GM18502 (cell line): ENCODE results near the gene JMJD4.
"Not testable (repeated sequence)": the region's sequence is repeated elsewhere in the genome, so short reads cannot be mapped to it uniquely, and the experiment has no call there.

Experiments
- ATAC-seq: cut with Tn5 transposase; IDR thresholded peaks from one replicate; pipeline ENCODE4 v1.9.1; 2021; ENCODE audit warnings: mild to moderate bottlenecking; ENCODE audit not compliant: unreplicated experiment, poor library complexity

Gene JMJD4

DNA sequence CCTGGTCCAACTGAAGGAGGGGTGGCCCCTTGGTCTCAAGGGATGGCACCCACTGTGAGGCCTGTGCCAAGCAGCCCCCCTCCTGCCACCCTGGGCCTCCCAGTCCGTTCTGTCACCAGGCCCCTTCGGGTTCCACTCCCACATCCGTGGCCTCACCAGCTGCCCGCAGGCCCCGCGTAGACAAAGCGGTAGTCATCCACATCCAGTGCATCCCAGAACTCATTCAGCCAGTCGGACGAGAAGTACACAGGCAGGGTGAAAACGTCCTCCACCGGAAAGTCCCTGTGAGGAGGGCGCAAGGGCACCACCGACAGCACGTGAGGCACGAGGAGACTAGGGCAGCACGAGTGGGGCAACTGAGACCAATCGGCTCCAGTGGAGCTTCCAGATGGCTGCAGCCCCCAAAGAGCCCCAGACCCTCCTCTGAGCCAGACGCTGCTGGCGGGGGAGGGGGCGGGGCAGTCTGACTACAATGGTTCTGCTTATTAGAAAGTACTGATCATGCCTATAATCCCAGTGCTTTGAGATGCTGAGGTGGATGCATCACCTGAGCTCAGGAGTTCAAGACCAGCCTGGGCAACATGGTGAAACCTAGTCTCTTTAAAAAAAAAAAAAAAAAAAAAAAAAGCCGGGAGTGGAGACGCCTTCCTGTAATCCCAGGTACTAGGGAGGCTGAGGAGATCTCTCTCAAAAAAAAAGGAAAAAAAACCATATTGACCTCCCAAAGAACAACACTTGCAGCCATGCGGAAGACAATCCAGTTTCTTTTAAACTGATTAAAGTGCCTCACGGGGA lies 1.2 kb downstream of the JMJD4 start:
- ATAC-seq: no peak

DNA sequence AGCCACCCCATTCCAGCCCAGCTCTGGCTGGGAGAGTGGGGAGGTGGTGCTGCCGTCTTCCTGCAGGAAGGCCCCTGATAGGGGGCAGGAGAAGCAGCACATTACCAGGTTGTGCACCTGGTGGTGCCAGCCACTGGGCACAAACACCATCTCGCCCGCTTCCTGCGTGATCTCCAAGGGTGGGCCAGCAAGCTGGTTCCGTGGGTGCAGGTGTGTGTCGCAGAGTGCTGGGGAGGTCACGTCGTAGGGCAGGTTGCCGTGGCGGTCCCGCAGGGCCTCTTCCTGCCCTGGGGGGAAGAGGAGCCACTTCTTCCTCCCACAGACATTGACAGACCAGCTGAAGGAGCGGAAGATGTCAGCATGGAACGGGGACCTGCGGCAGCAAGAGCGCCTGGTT lies 1.8 kb downstream of the JMJD4 start:
- ATAC-seq: no peak

DNA sequence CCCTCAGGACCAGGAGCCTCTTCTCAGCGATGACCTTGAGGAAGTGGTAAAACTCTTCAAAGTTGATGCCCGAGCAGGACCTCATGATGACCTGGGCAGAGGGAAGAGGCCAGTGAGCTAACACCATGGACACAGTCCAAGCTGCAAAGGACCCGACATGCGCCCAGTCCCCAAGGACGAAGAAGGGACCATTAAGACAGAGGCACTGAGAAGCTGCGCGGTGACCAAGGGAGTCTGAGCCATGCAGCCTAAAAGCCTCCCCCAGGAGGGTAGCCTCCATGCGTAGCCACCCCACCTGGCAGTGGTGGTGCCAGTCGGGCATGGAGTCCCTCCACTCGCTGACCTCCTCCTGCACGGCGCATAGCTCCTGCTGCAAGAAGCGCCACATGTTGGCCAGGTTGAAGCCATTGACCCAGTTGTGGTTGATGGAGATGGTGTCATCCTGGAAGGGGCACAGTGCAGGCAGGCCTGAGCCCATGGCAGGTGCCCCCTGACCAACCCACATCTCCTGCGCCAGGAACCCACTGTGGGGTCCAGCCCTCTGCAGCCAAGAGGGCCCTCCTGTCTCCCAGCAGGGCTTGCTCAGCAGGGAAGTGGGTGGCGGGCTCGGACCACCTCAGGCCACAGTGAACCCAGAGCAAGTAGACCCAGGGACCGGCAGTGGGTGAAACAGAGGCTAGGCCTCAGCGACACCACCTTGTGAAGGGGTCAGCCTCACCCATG lies 2.4 kb downstream of the JMJD4 start:
- ATAC-seq: no peak

DNA sequence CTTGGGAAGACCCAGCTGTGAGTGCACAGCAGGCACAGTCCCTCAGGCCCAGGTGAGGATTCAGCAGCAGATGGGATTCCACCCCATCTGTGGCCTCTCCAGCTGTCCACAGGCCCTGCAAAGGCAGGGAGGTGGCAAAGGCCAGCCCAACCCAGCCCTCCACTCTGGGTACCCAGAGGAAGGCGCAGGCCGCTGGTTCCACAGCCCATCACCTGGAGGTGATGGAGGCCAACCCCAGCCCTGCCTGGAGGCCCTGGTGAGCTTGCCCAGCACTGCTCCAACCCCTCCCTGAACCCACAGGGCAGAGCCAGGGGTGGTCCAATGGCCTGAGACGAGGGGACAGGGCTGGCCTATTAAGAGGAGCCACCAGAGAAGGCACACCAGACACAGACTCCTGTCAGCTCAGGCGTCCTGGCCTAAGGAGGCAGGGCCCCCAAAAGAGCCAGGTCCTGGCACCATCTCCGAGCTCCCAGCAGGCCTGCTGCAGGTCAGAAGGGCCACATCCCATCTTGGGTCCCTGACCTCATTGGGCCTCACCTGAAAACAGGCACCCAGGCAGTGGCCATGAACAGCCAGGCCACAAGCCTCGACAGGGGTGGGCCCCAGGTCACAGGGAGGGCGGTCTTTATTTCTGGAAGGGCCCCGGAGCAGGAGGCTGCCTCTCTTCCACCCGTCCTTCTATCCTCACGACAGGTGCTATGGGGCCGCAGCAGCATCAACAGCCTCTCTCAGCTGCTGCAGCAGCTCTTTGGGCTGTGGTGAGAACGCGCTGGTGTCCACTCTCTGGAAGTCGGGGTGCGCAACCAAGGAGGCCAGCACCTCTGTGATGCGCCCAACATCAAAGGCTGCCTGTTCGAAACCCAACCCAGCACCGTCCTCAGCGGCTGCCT lies 3.2 kb downstream of the JMJD4 start:
- no peak for ATAC-seq

DNA sequence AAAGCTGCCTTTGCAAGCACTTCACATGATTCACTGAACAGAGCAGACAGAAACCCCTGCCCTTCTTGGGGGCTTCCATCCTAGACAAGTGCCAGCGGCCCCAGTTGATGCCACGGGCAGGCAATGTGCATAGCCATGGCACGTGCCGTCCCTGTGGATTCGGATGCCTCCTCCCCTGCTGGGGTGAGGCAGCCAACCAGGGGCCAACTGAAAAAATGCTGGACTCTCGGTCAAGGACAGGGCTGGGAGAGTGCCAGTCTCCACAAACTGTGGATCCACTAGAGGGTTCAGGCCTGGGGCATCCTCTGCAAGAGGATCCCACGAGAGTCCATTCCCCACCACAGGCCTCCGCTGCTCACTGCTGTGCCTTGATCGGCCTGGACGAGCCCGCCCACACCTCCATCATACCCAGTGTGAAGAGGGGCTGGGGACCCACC lies 3.8 kb downstream of the JMJD4 start:
- no peak for ATAC-seq

DNA sequence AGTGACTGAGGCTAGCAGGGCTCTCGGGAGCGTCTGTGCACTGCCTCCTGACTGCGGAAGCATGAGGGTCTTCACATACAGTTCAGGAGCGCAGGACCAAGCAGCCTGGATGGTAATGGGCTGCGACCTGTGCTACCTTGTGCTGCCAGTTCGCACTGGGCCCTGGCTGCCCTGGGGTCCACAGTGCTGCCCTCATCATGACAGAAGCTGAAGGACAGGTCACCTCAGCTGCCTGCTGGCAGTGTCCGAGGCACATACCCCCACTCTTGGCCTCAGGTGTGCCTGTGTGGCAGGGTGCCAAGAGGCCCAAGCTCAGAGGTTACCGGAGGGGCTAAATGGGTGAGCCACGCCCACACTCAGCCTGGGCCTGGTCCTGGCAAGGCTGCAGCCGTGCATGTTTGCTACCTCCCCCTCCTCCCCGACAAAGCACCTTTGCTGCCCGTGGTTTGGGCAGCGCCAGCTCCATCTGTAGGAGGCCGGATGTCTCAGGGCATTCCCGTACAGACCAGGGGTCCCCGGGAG lies 4.4 kb downstream of the JMJD4 start:
- ATAC-seq: no peak

DNA sequence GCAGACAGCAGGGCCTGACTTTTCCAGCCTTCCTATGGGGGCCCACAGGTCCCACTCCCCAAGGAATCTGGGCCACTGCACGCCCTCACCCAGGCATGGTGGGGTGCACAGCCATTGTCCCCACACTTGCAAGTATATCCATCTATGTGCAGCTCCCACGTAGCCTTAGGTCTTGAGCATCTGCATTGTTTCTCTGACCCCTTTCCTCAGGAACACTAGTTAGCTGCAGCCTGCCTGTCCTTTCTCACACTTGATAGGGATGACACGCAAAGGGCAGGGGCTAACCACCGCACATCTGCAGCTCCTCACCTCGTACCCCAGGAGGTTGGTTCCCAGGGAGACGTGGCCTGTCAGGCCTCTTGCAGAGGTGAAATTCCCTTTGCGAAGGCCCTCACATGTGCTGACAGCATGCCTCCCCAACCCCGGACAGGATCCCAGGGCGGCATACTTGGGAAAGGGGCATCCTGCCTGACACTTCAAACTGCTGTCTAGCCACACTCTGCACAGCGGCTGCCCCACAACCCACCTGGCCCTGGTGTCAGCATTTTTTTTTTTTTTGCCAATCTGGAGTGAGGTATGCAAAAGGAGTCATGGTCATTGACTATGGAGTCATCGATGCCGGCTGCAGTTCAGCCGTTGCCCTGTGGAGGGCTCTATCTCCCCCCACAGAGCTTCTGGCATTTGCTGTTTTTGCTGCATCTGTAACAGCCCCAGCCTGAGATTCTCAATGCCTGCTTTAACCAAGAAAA lies 5.0 kb downstream of the JMJD4 start:
- peak; percentile 32 for ATAC-seq

DNA sequence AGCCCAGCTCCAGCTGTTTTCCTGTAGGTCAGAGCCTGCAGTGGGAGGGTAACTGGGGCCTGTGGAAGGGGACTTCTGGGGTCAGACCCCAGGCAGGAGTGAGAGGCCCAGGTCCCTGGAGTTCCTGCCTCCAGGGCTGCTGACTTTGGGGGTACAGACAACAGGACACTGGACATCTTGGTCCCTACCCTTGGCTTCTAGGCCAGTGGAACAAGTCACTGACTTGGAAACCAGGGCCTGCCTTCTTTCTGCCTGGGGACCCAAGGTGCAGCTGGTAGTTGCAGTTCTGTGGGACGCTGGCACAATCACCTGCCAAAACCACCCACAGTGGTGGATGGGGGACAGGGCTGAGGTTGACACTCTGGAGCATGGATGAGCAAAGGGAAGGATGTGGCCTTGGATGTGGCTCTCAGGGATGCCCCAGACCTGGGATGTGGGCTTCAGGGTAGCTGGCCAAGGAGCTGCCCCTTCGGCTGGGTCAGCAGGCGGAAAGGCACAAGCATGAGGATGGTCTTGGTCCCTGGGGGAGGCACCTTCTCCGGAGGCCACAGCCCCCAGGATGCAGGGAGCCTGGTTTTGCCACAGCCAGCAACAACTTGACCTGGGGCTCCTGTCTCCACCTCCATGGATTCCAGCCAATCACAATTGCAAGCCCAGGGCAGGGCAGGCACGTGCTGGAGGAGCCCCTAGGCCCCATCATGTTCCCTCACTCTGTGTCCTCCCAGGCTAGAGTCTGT lies 5.8 kb downstream of the JMJD4 start:
- ATAC-seq: no peak

DNA sequence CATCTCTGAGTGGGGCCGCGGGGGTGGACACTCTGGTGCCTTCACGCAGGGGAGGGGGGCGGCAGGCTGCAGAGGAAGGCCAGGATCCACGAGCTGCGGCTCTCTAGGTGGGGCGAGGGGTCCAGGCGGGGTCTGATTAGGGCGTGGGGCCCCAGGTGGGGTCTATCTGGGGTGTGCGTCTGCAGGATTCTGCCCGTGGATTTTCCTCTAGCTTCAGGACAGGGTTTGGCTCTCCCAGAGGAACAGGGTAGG lies 6.3 kb downstream of the JMJD4 start:
- ATAC-seq: peak; percentile 3

DNA sequence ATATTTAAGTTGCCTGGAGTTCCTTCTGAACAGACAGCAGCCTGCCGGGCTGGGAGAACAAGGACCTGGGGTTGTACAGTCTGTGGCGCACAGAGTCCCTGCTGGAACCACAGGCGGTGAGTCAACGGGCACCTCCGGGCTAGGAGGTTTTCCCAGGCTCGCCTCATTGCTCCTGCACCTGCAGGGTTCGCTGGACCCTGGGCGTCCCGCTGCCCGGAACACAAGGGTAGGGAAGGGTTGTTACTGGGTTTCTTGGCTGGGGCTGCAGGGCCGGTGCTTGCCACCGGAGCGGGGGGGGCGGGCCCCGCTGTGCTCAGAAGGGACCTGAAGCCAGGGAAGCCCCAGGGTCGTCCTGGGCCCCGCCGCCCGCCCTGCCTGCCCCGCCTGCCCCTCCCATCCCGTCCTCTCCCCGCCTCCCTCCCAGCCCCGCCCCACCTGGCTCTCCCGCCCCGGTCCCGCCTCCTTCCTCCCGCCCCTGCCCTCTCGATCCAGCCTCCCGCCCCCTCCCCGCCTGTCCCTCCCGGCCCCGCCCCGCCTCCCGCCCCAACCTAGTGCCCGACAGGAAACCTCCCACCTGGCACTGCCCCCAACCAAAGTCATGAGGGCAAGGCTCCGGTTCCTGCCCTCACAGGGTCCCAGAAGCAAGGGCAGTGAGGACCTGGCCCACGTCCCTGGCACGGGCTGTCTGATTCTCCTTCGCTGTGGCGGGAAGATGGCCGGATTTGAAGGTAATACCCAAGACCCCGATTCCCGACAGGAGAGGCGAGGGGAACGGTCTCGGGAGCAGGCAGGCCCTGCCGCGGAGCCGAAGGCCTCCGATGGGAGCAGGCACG lies 6.8 kb downstream of the JMJD4 start:
- ATAC-seq: peak; percentile 43

DNA sequence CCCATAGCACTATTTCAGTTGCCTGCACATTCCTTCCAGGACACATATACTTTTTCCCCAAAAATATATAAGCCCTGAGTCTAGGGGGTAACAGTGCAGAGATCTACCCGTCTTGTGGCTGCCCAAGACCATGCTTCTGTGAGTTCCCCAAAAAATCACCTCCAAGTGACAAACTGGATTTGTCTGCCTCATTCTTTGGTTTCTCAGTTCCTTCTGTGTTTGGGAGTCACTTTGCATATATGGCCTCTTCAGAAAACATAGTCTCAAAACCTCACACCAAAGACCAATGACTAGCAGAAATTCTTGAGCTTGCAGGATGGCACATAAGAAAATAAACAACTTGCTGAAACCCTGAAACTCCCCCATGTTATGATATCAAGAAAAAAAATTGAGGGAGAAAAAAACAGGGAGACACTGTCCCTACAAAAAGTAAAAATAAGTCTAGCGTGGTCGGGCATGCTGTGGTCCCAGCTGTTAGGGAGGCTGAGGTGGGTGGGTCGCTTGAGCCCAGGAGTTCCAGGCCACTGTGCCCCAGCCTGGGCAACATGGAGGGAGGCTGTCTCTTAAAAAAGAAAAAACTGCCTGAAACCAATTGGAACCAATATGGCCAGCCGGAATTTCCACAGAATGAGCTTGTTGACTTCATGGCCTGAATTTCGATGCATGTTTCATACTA lies 8.0 kb downstream of the JMJD4 start:
- no peak for ATAC-seq

DNA sequence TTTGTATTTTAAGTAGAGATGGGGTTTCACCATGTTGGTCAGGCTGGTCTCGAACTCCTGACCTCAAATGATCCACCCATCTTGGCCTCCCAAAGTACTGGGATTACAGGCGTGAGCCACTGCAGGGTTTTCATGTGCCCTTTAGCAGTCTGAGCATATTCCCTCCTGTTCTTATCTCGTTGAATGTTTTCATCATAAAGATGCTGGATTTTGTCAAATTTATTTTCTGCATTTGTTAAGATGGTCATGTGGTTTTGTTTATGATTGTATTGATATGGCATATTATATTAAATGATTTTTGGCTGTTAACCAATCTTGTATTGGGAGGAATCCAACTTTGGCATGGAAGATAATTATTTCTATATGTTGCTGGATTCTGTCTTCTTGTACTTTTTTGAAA lies 8.8 kb downstream of the JMJD4 start:
- ATAC-seq: no peak

DNA sequence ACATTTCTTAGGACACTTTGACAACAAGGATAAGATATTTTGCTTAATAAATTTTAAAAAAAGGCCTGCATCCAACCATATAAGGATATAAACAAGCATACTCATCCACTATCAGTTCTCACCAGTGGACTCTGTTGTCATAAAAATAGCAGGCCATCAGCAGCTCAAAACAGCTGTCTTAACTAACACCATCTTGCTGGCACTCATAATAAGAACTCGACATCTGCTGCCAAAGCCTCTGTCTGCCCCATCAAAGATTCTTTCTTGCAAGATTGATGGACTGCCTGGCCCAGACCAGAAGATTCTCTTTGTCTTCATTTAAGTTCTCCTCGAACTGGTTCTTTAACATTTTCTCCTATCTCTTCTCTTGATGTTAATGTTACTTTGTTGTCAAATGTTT lies 10.1 kb downstream of the JMJD4 start:
- no peak for ATAC-seq

DNA sequence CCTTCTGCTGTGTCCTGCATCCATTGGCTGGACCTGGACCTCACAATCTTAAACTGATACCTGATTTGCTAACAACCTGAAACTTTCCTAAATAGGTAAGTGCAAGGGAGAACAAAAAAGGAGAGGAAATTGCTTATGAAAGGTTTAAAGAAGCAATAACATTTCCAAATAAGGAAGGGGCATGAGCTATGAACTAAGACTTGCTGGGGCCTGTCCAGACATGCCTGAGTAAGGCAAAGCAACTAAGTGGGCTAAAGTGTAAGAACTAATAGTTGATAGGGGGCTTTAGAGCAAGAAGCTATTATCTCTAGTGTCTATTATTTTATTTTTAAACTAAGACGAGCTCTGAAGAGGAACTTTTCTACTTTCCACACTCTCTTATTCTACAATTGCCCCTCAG lies 11.6 kb downstream of the JMJD4 start:
- ATAC-seq: no peak

DNA sequence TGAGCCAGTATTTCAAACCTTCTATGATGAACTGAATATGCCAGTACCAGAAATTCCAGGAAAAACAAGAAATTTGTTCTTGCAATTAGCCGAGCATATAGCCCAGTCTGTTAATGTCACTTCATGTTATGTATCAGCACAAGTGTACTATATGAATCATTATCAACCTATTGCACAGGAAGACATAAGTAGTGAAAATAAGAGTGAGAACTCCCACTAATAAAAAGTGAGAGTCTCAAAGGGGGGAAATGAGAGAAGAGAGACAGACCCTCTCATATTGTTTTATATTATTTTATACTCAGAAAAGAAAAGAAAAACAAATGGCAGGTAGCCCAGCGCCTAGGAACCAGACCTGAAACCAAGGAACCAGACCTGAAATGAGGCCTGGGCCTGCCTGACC lies 16.2 kb downstream of the JMJD4 start:
- no peak for ATAC-seq

DNA sequence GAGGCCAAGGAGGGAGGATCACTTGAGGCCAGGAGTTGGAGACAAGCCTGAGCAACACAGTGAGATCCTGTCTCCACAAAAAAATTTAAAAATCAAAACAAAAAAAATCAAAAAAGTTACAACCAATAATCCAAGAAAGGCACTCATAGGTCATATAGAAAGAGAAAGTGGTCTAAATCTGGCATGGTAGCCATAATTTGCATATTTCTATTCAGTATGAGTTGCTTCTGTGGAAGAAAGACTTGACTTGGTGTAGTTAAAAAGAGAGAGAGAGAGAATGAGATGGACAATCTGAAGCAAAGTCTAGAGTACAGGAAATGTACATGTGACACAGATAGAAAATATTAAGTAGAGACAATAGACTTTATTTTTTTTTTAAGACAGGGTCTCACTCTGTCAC lies 22.5 kb downstream of the JMJD4 start:
- ATAC-seq: peak; percentile 68

DNA sequence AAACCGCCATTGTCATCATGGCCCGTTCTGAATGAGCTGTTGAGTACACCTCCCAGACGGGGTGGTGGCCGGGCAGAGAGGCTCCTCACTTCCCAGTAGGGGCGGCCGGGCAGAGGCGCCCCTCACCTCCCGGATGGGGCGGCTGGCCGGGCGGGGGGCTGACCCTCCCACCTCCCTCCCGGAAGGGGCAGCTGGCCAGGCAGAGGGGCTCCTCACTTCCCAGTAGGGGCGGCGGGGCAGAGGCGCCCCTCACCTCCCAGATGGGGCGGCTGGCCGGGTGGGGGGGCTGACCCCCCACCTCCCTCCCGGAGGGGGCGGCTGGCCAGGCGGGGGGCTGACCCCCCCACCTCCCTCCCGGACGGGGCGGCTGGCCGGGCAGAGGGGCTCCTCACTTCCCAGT lies 24.6 kb downstream of the JMJD4 start:
- ATAC-seq: not testable (repeated sequence)

DNA sequence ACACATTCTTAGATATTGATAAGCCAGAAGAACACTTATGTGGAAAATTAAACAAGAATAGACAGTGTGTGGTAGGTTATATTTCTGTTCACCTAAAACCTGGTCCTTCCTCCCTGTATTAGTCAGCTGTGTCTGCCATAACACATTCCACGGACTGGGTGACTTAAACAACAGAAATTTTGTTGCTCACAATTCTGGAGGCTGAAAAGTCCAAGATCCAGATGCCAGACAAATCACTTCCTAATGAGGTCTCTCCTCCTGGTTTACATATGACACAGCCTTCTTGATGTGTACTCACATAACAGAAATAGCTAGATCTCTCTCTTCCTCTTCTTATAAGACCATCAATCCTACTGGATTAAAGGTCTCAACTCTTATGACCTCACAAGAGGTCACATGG lies 25.7 kb downstream of the JMJD4 start:
- no peak for ATAC-seq
